SJSA1 (cell line): Measurements from ENCODE around the gene LRRC61. TPM values are rescaled to one million over a fixed set of nuclear protein-coding genes. Genes with fewer than 3 reads are reported as not detected.
"Not testable (repeated sequence)": the region's sequence is repeated elsewhere in the genome, so short reads cannot be mapped to it uniquely, and the experiment has no call there.

Experiments used
- DNase-seq, 2 experiments: peaks; one replicate each; pipeline ENCODE4 v3.0.0-alpha.2; 2015 to 2020; ENCODE audit warnings: low spot score in 2 of 2, low read depth in 1 of 2
- H3K27ac ChIP-seq: fragments of 250-450 bp; sonication (Bioruptor Pico); 2 replicates; pipeline ENCODE4 v1.5.1; 2020; ENCODE audit warnings: mild to moderate bottlenecking, moderate library complexity
- H3K27me3 ChIP-seq: fragments of 250-450 bp; sonication (Bioruptor Pico); replicated peaks from 2 replicates; pipeline ENCODE4 v1.5.1; 2020; ENCODE audit warnings: mild to moderate bottlenecking, moderate library complexity
- H3K36me3 ChIP-seq: fragments of 250-450 bp; sonication (Bioruptor Pico); 2 replicates; pipeline ENCODE4 v1.5.1; 2020; ENCODE audit warnings: mild to moderate bottlenecking
- H3K4me1 ChIP-seq: fragments of 250-450 bp; sonication (Bioruptor Pico); replicated peaks from 2 replicates; pipeline ENCODE4 v1.6.1; 2021; ENCODE audit warnings: mild to moderate bottlenecking
- H3K4me3 ChIP-seq: fragments of 250-450 bp; sonication (Bioruptor Pico); 2 replicates; pipeline ENCODE4 v1.5.1; 2020; ENCODE audit warnings: mild to moderate bottlenecking
- H3K9me3 ChIP-seq: fragments of 250-450 bp; sonication (Bioruptor Pico); replicated peaks from 2 replicates; pipeline ENCODE4 v1.5.1; 2020; ENCODE audit warnings: mild to moderate bottlenecking
- total RNA-seq: library from RNA; depleted of rRNA; stranded (reverse); fragments of >200 nt; shearing (Covaris generic); gene quantifications from 2 replicates; pipeline ENCODE4 v1.2.3, GENCODE V29; 2014; rRNA removed

The LRRC61 gene, protein sequence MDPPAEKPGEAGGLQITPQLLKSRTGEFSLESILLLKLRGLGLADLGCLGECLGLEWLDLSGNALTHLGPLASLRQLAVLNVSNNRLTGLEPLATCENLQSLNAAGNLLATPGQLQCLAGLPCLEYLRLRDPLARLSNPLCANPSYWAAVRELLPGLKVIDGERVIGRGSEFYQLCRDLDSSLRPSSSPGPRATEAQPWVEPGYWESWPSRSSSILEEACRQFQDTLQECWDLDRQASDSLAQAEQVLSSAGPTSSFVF
- not detected in 2 replicates for total RNA-seq

- no peak for DNase-seq
- Histone ChIP-seq H3K4me1 (no peaks in the 10 kb centered on the region), H3K36me3 (no peaks in the 10 kb centered on the region), H3K27ac (no peak within 1 kb of the TSS), H3K9me3 (no peaks in the 10 kb centered on the region), H3K27me3 (no peaks in the 10 kb centered on the region), H3K4me3 (no peak within 1 kb of the TSS)
These were observed at the start of gene LRRC61, which contains the start of gene ACTR3C for GRCh38 chr7:150322833-150323681. TSS of gene LRRC61 (plus strand) at chr7:150323355. CDS start at chr7:150336862, 13,507 bp downstream. TSS of gene ACTR3C (minus strand) at chr7:150323545. CDS start at chr7:150295296, 28,249 bp downstream.

GRCh38 chr7:150276132-150276695 is 46.9 kb upstream of the LRRC61 start:
- H3K4me3 ChIP-seq, H3K27me3 ChIP-seq, H3K9me3 ChIP-seq, H3K27ac ChIP-seq, DNase-seq, H3K36me3 ChIP-seq, H3K4me1 ChIP-seq: not testable (repeated sequence)

DNA sequence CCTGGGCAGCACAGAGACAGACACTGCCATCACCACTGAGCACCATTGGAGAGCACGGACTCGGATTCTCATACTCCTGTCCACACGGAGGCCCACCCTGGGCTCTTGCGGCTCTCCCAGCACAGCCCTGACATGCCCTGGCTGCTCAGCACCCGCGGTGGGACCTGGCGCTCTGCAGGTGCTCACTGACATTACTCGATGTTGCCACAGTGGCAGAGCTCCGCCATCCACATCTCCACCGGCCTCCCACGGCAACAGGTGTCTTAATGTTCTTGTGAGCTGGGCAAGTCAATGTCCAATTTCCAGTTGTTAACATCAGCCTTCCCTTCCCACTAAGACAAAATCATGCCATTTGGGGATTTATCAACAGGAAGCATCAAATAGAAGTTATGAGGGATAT is 44.8 kb upstream of the LRRC61 start:
- not testable (repeated sequence) for H3K27ac ChIP-seq, H3K27me3 ChIP-seq, H3K36me3 ChIP-seq, H3K4me3 ChIP-seq, H3K4me1 ChIP-seq, H3K9me3 ChIP-seq, DNase-seq

DNA sequence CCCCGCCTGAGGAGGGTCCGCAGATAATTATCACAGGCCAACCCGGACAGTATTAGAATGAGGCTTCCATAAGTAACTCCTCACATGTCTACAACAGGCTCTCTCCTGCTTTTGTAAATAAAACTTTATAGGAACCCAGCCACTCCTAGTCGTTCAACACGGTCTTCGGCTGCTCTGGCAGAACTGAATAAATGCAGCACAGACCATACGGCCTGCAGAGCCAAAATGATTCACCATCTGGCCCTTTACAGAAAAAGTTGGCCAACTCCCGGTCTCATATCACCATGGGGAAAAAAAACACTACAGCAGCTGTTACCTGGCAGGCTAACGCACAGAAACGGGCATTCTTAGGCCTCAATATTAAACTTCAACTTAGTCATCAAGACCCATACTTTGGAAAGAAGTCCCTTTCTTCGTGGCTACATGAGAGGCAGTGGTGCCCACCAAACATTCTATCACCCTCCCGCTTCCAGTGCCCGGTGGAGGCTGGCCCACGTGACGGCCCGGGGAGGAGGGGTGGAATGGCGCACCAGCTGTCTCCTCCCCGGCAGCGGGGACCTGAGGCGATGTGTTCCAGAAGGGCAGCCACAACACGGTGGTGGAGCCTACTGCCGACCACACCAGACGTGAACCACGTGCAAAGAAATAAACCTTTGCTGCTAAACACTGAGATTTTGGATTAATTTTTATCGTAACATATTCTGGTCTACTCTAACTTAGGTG is 41.3 kb upstream of the LRRC61 start:
- H3K36me3 ChIP-seq, H3K27ac ChIP-seq, H3K4me3 ChIP-seq, DNase-seq, H3K4me1 ChIP-seq, H3K9me3 ChIP-seq, H3K27me3 ChIP-seq: not testable (repeated sequence)

DNA sequence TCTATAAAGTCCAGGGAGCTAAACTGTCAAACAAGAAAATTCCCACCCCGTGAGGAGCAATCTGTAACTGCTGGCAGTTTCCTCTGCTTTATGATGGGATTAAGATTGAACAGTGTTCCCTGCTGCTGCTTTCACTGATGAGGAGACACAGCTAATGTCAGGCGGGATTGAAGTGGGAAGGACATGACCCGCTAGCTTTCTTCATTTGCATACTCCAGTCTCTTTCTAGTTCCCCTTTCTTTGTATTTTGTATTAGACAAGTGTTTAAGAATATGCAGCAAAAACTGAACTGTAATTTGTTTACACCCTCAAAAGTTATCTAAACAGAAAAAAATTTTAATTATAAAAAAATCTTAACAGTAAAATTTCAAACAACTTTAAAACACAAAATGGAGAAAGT is 40.0 kb upstream of the LRRC61 start:
- H3K9me3 ChIP-seq, DNase-seq, H3K27me3 ChIP-seq, H3K36me3 ChIP-seq, H3K4me1 ChIP-seq, H3K4me3 ChIP-seq, H3K27ac ChIP-seq: not testable (repeated sequence)

GRCh38 chr7:150283608-150284007 is 39.5 kb upstream of the LRRC61 start:
- not testable (repeated sequence) for H3K9me3 ChIP-seq, H3K36me3 ChIP-seq, H3K4me3 ChIP-seq, H3K27ac ChIP-seq, DNase-seq, H3K4me1 ChIP-seq, H3K27me3 ChIP-seq

- not testable (repeated sequence) for H3K36me3 ChIP-seq, H3K27me3 ChIP-seq, H3K4me3 ChIP-seq, H3K27ac ChIP-seq, DNase-seq, H3K4me1 ChIP-seq, H3K9me3 ChIP-seq
These were observed 37.1 kb upstream of the LRRC61 start for GRCh38 chr7:150285849-150286754.

GRCh38 chr7:150287815-150288214 is 35.3 kb upstream of the LRRC61 start:
- not testable (repeated sequence) for H3K36me3 ChIP-seq, DNase-seq, H3K27ac ChIP-seq, H3K4me1 ChIP-seq, H3K27me3 ChIP-seq, H3K4me3 ChIP-seq, H3K9me3 ChIP-seq

DNA sequence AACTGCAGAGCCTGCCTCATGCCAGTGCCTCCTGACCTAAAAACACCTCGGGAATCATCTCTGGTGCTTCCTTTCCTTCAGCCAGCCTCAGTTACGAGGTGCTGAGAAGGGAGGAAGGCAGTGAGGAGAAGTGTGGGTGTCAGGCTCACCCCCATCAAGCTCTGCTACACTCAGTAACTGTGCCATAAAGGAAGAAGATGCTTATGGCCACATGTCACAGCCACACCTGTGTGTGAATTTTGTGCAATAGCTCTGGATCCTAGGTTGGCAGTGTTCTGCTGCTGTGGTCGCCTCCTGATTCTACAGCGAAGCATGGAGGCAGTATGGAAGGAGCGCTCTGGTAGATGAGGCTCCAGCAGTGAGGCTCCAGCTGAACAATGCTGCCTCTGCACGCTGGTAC is 34.3 kb upstream of the LRRC61 start:
- H3K4me1 ChIP-seq, H3K27ac ChIP-seq, H3K27me3 ChIP-seq, H3K36me3 ChIP-seq, DNase-seq, H3K9me3 ChIP-seq, H3K4me3 ChIP-seq: not testable (repeated sequence)

DNA sequence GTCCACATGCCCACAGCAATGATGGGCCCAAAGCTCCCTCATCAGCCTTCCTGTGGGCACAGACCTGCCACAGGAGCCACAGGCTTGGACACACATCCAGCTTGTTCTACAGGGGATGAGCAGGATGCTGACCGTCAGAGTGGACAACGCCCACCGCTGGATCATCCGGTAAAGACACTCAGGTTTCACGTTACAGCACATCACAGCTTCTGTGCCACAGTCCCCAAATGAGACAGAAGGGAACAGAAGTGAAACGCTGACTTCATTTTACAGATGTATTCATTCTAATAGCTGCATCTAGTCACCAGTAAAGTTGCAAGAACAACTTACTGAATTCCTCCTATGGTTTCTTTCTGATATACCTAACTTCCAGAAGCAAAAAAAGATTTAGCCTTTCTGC is 32.8 kb upstream of the LRRC61 start:
- H3K9me3 ChIP-seq, H3K36me3 ChIP-seq, H3K4me1 ChIP-seq, DNase-seq, H3K27me3 ChIP-seq, H3K4me3 ChIP-seq, H3K27ac ChIP-seq: not testable (repeated sequence)

GRCh38 chr7:150295027-150295426 is 28.1 kb upstream of the LRRC61 start:
- not testable (repeated sequence) for H3K27ac ChIP-seq, H3K27me3 ChIP-seq, H3K4me1 ChIP-seq, H3K4me3 ChIP-seq, H3K9me3 ChIP-seq, DNase-seq, H3K36me3 ChIP-seq

GRCh38 chr7:150295614-150296013 is 27.5 kb upstream of the LRRC61 start:
- H3K4me3 ChIP-seq, H3K27me3 ChIP-seq, H3K27ac ChIP-seq, DNase-seq, H3K4me1 ChIP-seq, H3K36me3 ChIP-seq, H3K9me3 ChIP-seq: not testable (repeated sequence)

GRCh38 chr7:150296802-150297201 is 26.4 kb upstream of the LRRC61 start:
- not testable (repeated sequence) for H3K27ac ChIP-seq, H3K4me3 ChIP-seq, H3K4me1 ChIP-seq, H3K9me3 ChIP-seq, H3K27me3 ChIP-seq, DNase-seq, H3K36me3 ChIP-seq
